Right atrium auricular region (tissue), 2 donors: ENCODE results near the gene MOK. TPM values are rescaled to one million over a fixed set of nuclear protein-coding genes. Genes with fewer than 3 reads are reported as not detected.
"Not testable (repeated sequence)": the region's sequence is repeated elsewhere in the genome, so short reads cannot be mapped to it uniquely, and the experiment has no call there.

Experiments
- DNase-seq: peaks from one replicate; pipeline ENCODE4 v3.0.0-alpha.2; 2019; ENCODE audit warnings: low spot score
- H3K27ac ChIP-seq, 2 donors: fragments of 200-600 bp; sonication (generic); 1 replicate in 1 of 2; 2 replicates in 1 of 2; pipeline ENCODE4 v1.5.1; 2016 to 2019
- H3K27me3 ChIP-seq, 2 donors: fragments of 200-600 bp; sonication (generic); one replicate each; pipeline versions ENCODE4 v1.5.1 to v1.6.0; 2017 to 2019
- H3K36me3 ChIP-seq: fragments of 200-600 bp; sonication (generic); one replicate; pipeline ENCODE4 v1.5.1; 2016
- H3K4me1 ChIP-seq, 2 donors: fragments of 200-600 bp; sonication (generic); one replicate each; pipeline versions ENCODE4 v1.5.1 to v1.6.0; 2017 to 2019
- H3K4me3 ChIP-seq, 2 donors: fragments of 200-600 bp; sonication (generic); 1 replicate in 1 of 2; 2 replicates in 1 of 2; pipeline ENCODE4 v1.5.1; 2017 to 2019; ENCODE audit warnings: mild to moderate bottlenecking in 1 of 2, moderate library complexity in 1 of 2
- H3K9me3 ChIP-seq, 2 donors: fragments of 200-600 bp; sonication (generic); one replicate each; pipeline ENCODE4 v1.5.1; 2019
- CTCF ChIP-seq, 2 donors: fragments of 200-600 bp; sonication (generic); IDR thresholded peaks; one replicate each; pipeline ENCODE4 v1.5.1; 2019; ENCODE audit warnings: antibody characterized with exemption in 2 of 2
- total RNA-seq, 2 donors: library from RNA; depleted of rRNA; stranded (reverse); fragments of >200 nt; gene quantifications; one replicate each; pipeline ENCODE4 v1.1.0, GENCODE V29; 2016

Gene MOK
- total RNA-seq, 2 donors from 2014 or later, result 10.1 to 22.9 TPM

- H3K27ac ChIP-seq, result no peak overlapping the region
- no peak for TF ChIP-seq CTCF (IDR thresholded peaks at IDR 0.05)
- H3K27me3 ChIP-seq, result no peaks in the 10 kb centered on the region
- H3K9me3 ChIP-seq, result no peaks in the 10 kb centered on the region
- DNase-seq, result no peak
- H3K4me1 ChIP-seq, result no peaks in the 10 kb centered on the region
- no peak overlapping the region for H3K4me3 ChIP-seq
- no peaks in the 10 kb centered on the region for H3K36me3 ChIP-seq
These were observed 63.8 kb downstream of the MOK start for GRCh38 chr14:102241147-102241546.

- not testable (repeated sequence) for H3K4me1 ChIP-seq, DNase-seq, H3K9me3 ChIP-seq, H3K27ac ChIP-seq, H3K27me3 ChIP-seq, H3K36me3 ChIP-seq, H3K4me3 ChIP-seq
These were observed 64.5 kb downstream of the MOK start for GRCh38 chr14:102240481-102240880.

GRCh38 chr14:102239231-102239630, 65.7 kb downstream of the MOK start:
- no peak for DNase-seq
- no peak for TF ChIP-seq CTCF (IDR thresholded peaks at IDR 0.05)

GRCh38 chr14:102238766-102239165, 66.2 kb downstream of the MOK start:
- Histone ChIP-seq H3K27me3 (no peaks in the 10 kb centered on the region), H3K27ac (no peak overlapping the region), H3K4me1 (peaks cover 0 to 6% of the 10 kb centered on the region in 2 donors), H3K36me3 (no peaks in the 10 kb centered on the region), H3K9me3 (no peaks in the 10 kb centered on the region), H3K4me3 (no peak overlapping the region)
- no peak for DNase-seq
- no peak for TF ChIP-seq CTCF (IDR thresholded peaks at IDR 0.05)

More at GRCh38 chr14:102239231-102239630, 65.7 kb downstream of the MOK start:
- H3K4me1 ChIP-seq, result peaks cover 0 to 6% of the 10 kb centered on the region in 2 donors
- no peaks in the 10 kb centered on the region for H3K36me3 ChIP-seq
- no peak overlapping the region for H3K27ac ChIP-seq
- H3K27me3 ChIP-seq, result no peaks in the 10 kb centered on the region
- H3K4me3 ChIP-seq, result no peak overlapping the region
- H3K9me3 ChIP-seq, result no peaks in the 10 kb centered on the region

- Histone ChIP-seq H3K4me3 (no peak overlapping the region), H3K27ac (no peak overlapping the region), H3K27me3 (no peaks in the 10 kb centered on the region), H3K4me1 (peaks cover 0 to 6% of the 10 kb centered on the region in 2 donors), H3K9me3 (no peaks in the 10 kb centered on the region), H3K36me3 (peaks cover 4% of the 10 kb centered on the region)
- no peak for TF ChIP-seq CTCF (IDR thresholded peaks at IDR 0.05)
- DNase-seq, result no peak
These were observed 66.8 kb downstream of the MOK start for GRCh38 chr14:102238131-102238530.

GRCh38 chr14:102236026-102236425, 68.9 kb downstream of the MOK start:
- Histone ChIP-seq H3K4me1 (peaks cover 0 to 6% of the 10 kb centered on the region in 2 donors), H3K4me3 (no peak overlapping the region), H3K27me3 (no peaks in the 10 kb centered on the region), H3K9me3 (no peaks in the 10 kb centered on the region), H3K36me3 (peaks cover 13% of the 10 kb centered on the region), H3K27ac (no peak overlapping the region)
- no peak for DNase-seq
- no peak for TF ChIP-seq CTCF (IDR thresholded peaks at IDR 0.05)
